Measurements from ENCODE around the gene STAT5A.

The STAT5A gene

GRCh38 chr17:42283241-42284023 lies 4.9 kb upstream of the STAT5A start:
- H3K4me1 ChIP-seq (ENCODE audit: insufficient read depth, low read length): peaks cover 14% of the 10 kb centered on the region
- no peak overlapping the region for H3K27ac ChIP-seq (ENCODE audit: low read length)
- TF ChIP-seq CTCF (IDR thresholded peaks at IDR 0.05; ENCODE audit: borderline replicate concordance, extremely low read depth, low read length, poor library complexity, severe bottlenecking) (no peak), EZH2 (IDR thresholded peaks at IDR 0.05; ENCODE audit: borderline replicate concordance, low read depth, low read length, severe bottlenecking) (no peak)
- no peaks in the 10 kb centered on the region for H4K20me1 ChIP-seq (ENCODE audit: insufficient read depth, low read length)
- H3K27me3 ChIP-seq (ENCODE audit: insufficient read depth, low read length, poor library complexity): peaks cover 22% of the 10 kb centered on the region
- H3K9ac ChIP-seq (ENCODE audit: low read depth, low read length): no peak overlapping the region
- no peak overlapping the region for H3K4me2 ChIP-seq (ENCODE audit: insufficient read depth, low read length)
- no peak overlapping the region for H3K4me3 ChIP-seq (ENCODE audit: low read depth in 1 of 2, low read length in 2 of 2)
- no peaks in the 10 kb centered on the region for H3K36me3 ChIP-seq (ENCODE audit: insufficient read depth, low read length)
- ATAC-seq (ENCODE audit: insufficient read depth, low read depth): no peak
- H3K79me2 ChIP-seq (ENCODE audit: insufficient read depth, low read length): no peaks in the 10 kb centered on the region
- H2AFZ ChIP-seq (ENCODE audit: low read depth, low read length): no peak overlapping the region
- no peaks in the 10 kb centered on the region for H3K9me3 ChIP-seq (ENCODE audit: insufficient read depth, low read length, severe bottlenecking)
- DNase-seq: no peak

GRCh38 chr17:42284024-42284369 lies 4.3 kb upstream of the STAT5A start:
- Histone ChIP-seq H3K9ac (ENCODE audit: low read depth, low read length) (no peak overlapping the region), H2AFZ (ENCODE audit: low read depth, low read length) (no peak overlapping the region), H3K27ac (ENCODE audit: low read length) (no peak overlapping the region), H3K4me2 (ENCODE audit: insufficient read depth, low read length) (no peak overlapping the region), H3K27me3 (ENCODE audit: insufficient read depth, low read length, poor library complexity) (peaks cover 28% of the 10 kb centered on the region), H4K20me1 (ENCODE audit: insufficient read depth, low read length) (no peaks in the 10 kb centered on the region), H3K4me1 (ENCODE audit: insufficient read depth, low read length) (peaks cover 20% of the 10 kb centered on the region), H3K36me3 (ENCODE audit: insufficient read depth, low read length) (no peaks in the 10 kb centered on the region), H3K79me2 (ENCODE audit: insufficient read depth, low read length) (no peaks in the 10 kb centered on the region), H3K9me3 (ENCODE audit: insufficient read depth, low read length, severe bottlenecking) (no peaks in the 10 kb centered on the region), H3K4me3 (ENCODE audit: low read depth in 1 of 2, low read length in 2 of 2) (no peak overlapping the region)
- ATAC-seq (ENCODE audit: insufficient read depth, low read depth) (no peak), DNase-seq (no peak)
- TF ChIP-seq EZH2 (IDR thresholded peaks at IDR 0.05; ENCODE audit: borderline replicate concordance, low read depth, low read length, severe bottlenecking): no peak

- Histone ChIP-seq H3K9ac (ENCODE audit: low read depth, low read length) (no peak overlapping the region), H3K4me3 (ENCODE audit: low read depth in 1 of 2, low read length in 2 of 2) (no peak overlapping the region), H4K20me1 (ENCODE audit: insufficient read depth, low read length) (peaks cover 3% of the 10 kb centered on the region; the same call in 1 of the 2 replicates), H3K27ac (ENCODE audit: low read length) (no peak overlapping the region), H2AFZ (ENCODE audit: low read depth, low read length) (no peak overlapping the region), H3K4me1 (ENCODE audit: insufficient read depth, low read length) (peaks cover 24% of the 10 kb centered on the region), H3K9me3 (ENCODE audit: insufficient read depth, low read length, severe bottlenecking) (no peaks in the 10 kb centered on the region), H3K36me3 (ENCODE audit: insufficient read depth, low read length) (no peaks in the 10 kb centered on the region), H3K4me2 (ENCODE audit: insufficient read depth, low read length) (no peak overlapping the region), H3K27me3 (ENCODE audit: insufficient read depth, low read length, poor library complexity) (peaks cover 34% of the 10 kb centered on the region), H3K79me2 (ENCODE audit: insufficient read depth, low read length) (no peaks in the 10 kb centered on the region)
- no peak for DNase-seq
- no peak for ATAC-seq (ENCODE audit: insufficient read depth, low read depth)
- TF ChIP-seq CTCF (IDR thresholded peaks at IDR 0.05; ENCODE audit: borderline replicate concordance, extremely low read depth, low read length, poor library complexity, severe bottlenecking) (no peak), EZH2 (IDR thresholded peaks at IDR 0.05; ENCODE audit: borderline replicate concordance, low read depth, low read length, severe bottlenecking) (no peak)
These were observed 3.7 kb upstream of the STAT5A start for GRCh38 chr17:42284566-42284965.

DNA sequence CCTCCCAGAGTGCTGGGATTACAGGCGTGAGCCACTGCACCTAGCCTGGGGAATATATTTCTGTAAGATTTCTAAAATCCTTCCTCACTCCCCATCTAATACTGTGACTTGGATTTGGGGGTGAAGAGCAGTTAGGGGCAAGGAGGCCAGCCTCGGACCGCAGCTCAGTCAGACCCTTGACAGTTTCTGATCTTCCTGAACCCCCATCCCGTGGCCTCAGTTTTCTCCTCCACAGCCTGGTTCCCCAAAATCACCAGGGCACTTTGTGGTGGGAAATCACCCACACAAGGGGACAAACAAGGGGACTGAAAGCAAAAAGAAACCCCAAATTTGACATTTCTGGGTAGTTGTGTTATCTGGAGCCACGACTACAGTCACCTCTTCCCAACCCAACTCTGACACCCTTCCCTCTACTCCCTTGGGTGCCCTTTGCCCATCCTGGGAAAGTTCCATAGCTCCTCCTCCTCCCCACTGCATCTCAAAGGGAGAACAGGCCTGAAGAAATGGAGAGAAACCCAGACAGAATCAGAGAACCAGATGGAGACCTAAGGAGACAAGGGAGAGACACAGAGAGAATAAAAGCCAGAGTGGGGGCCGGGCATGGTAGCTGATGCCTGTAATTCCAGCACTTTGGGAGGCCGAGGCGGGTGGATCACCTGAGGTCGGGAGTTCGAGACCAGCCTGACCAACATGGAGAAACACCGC lies 2.8 kb upstream of the STAT5A start:
- H3K4me1 ChIP-seq (ENCODE audit: insufficient read depth, low read length): peaks cover 24% of the 10 kb centered on the region
- ATAC-seq (ENCODE audit: insufficient read depth, low read depth) (no peak), DNase-seq (no peak)
- no peak overlapping the region for H3K9ac ChIP-seq (ENCODE audit: low read depth, low read length)
- no peak overlapping the region for H3K4me3 ChIP-seq (ENCODE audit: low read depth in 1 of 2, low read length in 2 of 2)
- H4K20me1 ChIP-seq (ENCODE audit: insufficient read depth, low read length): peaks cover 3% of the 10 kb centered on the region; the same call in 1 of the 2 replicates
- H3K4me2 ChIP-seq (ENCODE audit: insufficient read depth, low read length): no peak overlapping the region
- no peak for TF ChIP-seq CTCF (IDR thresholded peaks at IDR 0.05; ENCODE audit: borderline replicate concordance, extremely low read depth, low read length, poor library complexity, severe bottlenecking)
- TF ChIP-seq EZH2 (IDR thresholded peaks at IDR 0.05; ENCODE audit: borderline replicate concordance, low read depth, low read length, severe bottlenecking): no peak
- peaks cover 36% of the 10 kb centered on the region for H3K27me3 ChIP-seq (ENCODE audit: insufficient read depth, low read length, poor library complexity)
- no peaks in the 10 kb centered on the region for H3K36me3 ChIP-seq (ENCODE audit: insufficient read depth, low read length)
- no peaks in the 10 kb centered on the region for H3K9me3 ChIP-seq (ENCODE audit: insufficient read depth, low read length, severe bottlenecking)
- no peaks in the 10 kb centered on the region for H3K79me2 ChIP-seq (ENCODE audit: insufficient read depth, low read length)
- no peak overlapping the region for H2AFZ ChIP-seq (ENCODE audit: low read depth, low read length)
- H3K27ac ChIP-seq (ENCODE audit: low read length): no peak overlapping the region

Data from DND-41 (cell line).